Measurements from ENCODE around the gene ADD3. TPM values are rescaled to one million over a fixed set of nuclear protein-coding genes. Genes with fewer than 3 reads are reported as not detected.

Gene ADD3
- total RNA-seq, 4 donors from 2014 or later: 236 to 545 (median 314) TPM

DNA sequence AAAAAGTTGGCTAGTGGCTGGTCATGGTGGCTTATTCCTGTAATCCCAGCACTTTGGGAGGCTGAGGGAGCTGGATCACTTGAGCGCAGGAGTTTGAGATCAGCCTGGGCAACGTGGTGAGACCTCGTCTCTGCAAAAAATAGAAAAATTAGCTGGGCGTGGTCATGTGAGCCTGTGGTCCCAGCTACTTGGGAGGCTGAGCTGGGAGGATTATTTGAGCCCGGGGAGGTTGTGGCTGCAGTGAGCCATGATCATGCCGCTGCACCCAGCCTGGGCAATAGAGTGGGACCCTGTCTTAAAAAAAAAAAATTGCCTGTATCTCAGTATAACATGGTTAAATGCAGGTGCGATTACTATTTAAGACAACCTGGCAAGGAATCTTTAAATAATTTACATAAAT lies 61.0 kb downstream of the ADD3 start:
- no peak for DNase-seq
- Histone ChIP-seq H3K36me3 (no peaks in the 10 kb centered on the region), H3K9me3 (no peaks in the 10 kb centered on the region), H3K4me1 (peaks cover 0 to 13% (median 3%) of the 10 kb centered on the region in 4 donors), H3K27me3 (no peaks in the 10 kb centered on the region), H3K27ac (peak overlapping the region; percentile 42 to 63 (median 56)), H3K4me3 (no peak overlapping the region)
- TF ChIP-seq POLR2A (IDR thresholded peaks at IDR 0.05): no peak
- TF ChIP-seq CTCF (IDR thresholded peaks at IDR 0.05): no peak

GRCh38 chr10:110069502-110069982 lies 61.8 kb downstream of the ADD3 start:
- no peak for TF ChIP-seq CTCF (IDR thresholded peaks at IDR 0.05)
- TF ChIP-seq POLR2A (IDR thresholded peaks at IDR 0.05): no peak

DNA sequence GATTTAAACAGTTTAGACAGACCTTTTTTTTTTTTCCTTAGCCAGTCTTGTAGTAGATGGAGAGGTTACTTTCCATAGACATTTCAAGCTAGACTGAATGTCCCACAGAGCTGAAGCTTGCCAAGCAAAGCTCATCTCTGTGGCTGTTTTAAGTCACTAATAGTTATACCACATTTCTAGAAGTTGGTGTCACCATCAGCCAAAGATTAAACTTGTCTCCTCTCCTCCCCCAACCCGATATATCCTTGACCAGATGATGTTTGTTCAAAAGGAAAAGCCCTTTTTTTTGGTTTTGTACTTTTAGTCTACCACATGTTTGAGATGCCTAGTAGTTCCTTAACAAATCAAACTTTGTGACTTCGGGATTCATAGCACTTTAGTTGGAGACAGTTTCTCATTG lies 66.1 kb downstream of the ADD3 start:
- no peaks in the 10 kb centered on the region for H3K36me3 ChIP-seq
- peaks cover 0 to 44% (median 19%) of the 10 kb centered on the region in 4 donors for H3K4me1 ChIP-seq
- no peak overlapping the region for H3K4me3 ChIP-seq
- H3K27ac ChIP-seq: no peak overlapping the region
- no peak for TF ChIP-seq CTCF (IDR thresholded peaks at IDR 0.05)
- no peak for TF ChIP-seq POLR2A (IDR thresholded peaks at IDR 0.05)
- H3K9me3 ChIP-seq: no peaks in the 10 kb centered on the region
- DNase-seq: no peak
- H3K27me3 ChIP-seq: no peaks in the 10 kb centered on the region

More at GRCh38 chr10:110069502-110069982, 61.8 kb downstream of the ADD3 start:
- no peaks in the 10 kb centered on the region for H3K27me3 ChIP-seq
- no peak overlapping the region for H3K4me3 ChIP-seq
- DNase-seq: no peak
- H3K27ac ChIP-seq: peak overlapping the region; percentile 25 to 63 (median 56)
- no peaks in the 10 kb centered on the region for H3K9me3 ChIP-seq
- H3K4me1 ChIP-seq: peaks cover 0 to 13% (median 3%) of the 10 kb centered on the region in 4 donors
- H3K36me3 ChIP-seq: no peaks in the 10 kb centered on the region

GRCh38 chr10:110074298-110074697 lies 66.5 kb downstream of the ADD3 start:
- no peak for DNase-seq
- TF ChIP-seq POLR2A (IDR thresholded peaks at IDR 0.05) (no peak), CTCF (IDR thresholded peaks at IDR 0.05) (no peak)
- Histone ChIP-seq H3K4me1 (peaks cover 0 to 42% (median 17%) of the 10 kb centered on the region in 4 donors), H3K36me3 (no peaks in the 10 kb centered on the region), H3K27me3 (no peaks in the 10 kb centered on the region), H3K27ac (peak overlapping the region in 1 of 4 donors; percentile 3), H3K9me3 (no peaks in the 10 kb centered on the region), H3K4me3 (no peak overlapping the region)

- TF ChIP-seq POLR2A (IDR thresholded peaks at IDR 0.05) (no peak), CTCF (IDR thresholded peaks at IDR 0.05) (no peak)
- no peak for DNase-seq
- Histone ChIP-seq H3K4me1 (peaks cover 0 to 40% (median 17%) of the 10 kb centered on the region in 4 donors), H3K9me3 (no peaks in the 10 kb centered on the region), H3K4me3 (no peak overlapping the region), H3K27ac (peak overlapping the region; percentile 3 to 65 (median 48)), H3K27me3 (no peaks in the 10 kb centered on the region), H3K36me3 (no peaks in the 10 kb centered on the region)
Observed at GRCh38 chr10:110074758-110075671, 67.2 kb downstream of the ADD3 start.

Measured in Peyer's patch (tissue), 4 donors.